Fibroblast of skin of left quadriceps (primary cell): Measurements from ENCODE around the gene MACROD1.
A peak's percentile ranks its signal among the peaks of the same experiment; 100 is the strongest.

Experiments used
- DNase-seq, 2 experiments: peaks; one replicate each; pipeline ENCODE4 v3.0.0-alpha.2; 2013; ENCODE audit warnings: low read depth in 2 of 2

The MACROD1 gene

GRCh38 chr11:64152841-64153691 is 12.8 kb downstream of the MACROD1 start:
- no peak for DNase-seq

- no peak for DNase-seq
Measured at GRCh38 chr11:64151337-64151736, 14.6 kb downstream of the MACROD1 start.

- no peak for DNase-seq
Measured at GRCh38 chr11:64150481-64151239, 15.3 kb downstream of the MACROD1 start.

- DNase-seq, result no peak
Measured at GRCh38 chr11:64150051-64150450, 15.9 kb downstream of the MACROD1 start.

GRCh38 chr11:64148917-64149617 is 16.8 kb downstream of the MACROD1 start:
- no peak for DNase-seq

- DNase-seq, result peak; percentile 67 to 73
Measured at GRCh38 chr11:64148226-64148916, 17.5 kb downstream of the MACROD1 start.

- no peak for DNase-seq
Measured at GRCh38 chr11:64146036-64146955, 19.6 kb downstream of the MACROD1 start.

GRCh38 chr11:64144587-64145472 is 21.1 kb downstream of the MACROD1 start:
- no peak for DNase-seq

- DNase-seq, result no peak
Measured at GRCh38 chr11:64141081-64141783, 24.7 kb downstream of the MACROD1 start.

- DNase-seq, result no peak
Measured at GRCh38 chr11:64140082-64140481, 25.8 kb downstream of the MACROD1 start.

- DNase-seq, result no peak
Measured at GRCh38 chr11:64139049-64139448, 26.9 kb downstream of the MACROD1 start.

GRCh38 chr11:64138398-64138797 is 27.5 kb downstream of the MACROD1 start:
- DNase-seq, result no peak

GRCh38 chr11:64136765-64137441 is 29.0 kb downstream of the MACROD1 start:
- no peak for DNase-seq

- DNase-seq, result no peak
Measured at GRCh38 chr11:64135711-64136110, 30.2 kb downstream of the MACROD1 start.

- no peak for DNase-seq
Measured at GRCh38 chr11:64134963-64135362, 30.9 kb downstream of the MACROD1 start.

GRCh38 chr11:64132982-64133705 is 32.8 kb downstream of the MACROD1 start:
- no peak for DNase-seq

- no peak for DNase-seq
Measured at GRCh38 chr11:64132191-64132771, 33.6 kb downstream of the MACROD1 start.
